ENCODE measurements around the gene C22orf31.

Gene C22orf31

DNA sequence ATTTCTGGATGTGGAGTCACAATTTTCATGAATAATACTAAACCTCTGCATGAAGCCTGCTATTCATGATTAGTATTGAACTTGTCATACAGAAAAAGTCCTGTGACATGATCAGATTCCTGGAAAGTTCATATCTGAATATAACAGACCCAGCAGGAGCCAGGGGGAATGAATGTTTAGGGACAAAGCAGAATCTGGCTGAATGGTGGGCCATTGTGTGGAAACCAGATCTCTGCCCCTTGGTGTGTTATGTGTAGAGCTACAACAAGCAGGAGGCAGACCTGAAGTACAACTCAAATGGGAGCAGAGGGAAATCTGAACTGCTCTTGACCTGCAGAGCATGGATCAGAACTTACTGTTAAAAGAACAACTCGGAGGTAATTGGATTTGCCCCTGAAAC is 41.5 kb upstream of the C22orf31 start:
- Histone ChIP-seq H3K4me1 (peaks cover 3% of the 10 kb centered on the region; the same call in 1 of the 2 replicates), H3K27me3 (no peaks in the 10 kb centered on the region), H3K36me3 (no peaks in the 10 kb centered on the region), H3K9me3 (no peaks in the 10 kb centered on the region), H3K4me3 (ENCODE audit: low read depth, low read length) (no peak overlapping the region)
- DNase-seq, result no peak
- TF ChIP-seq, protein P1, sequence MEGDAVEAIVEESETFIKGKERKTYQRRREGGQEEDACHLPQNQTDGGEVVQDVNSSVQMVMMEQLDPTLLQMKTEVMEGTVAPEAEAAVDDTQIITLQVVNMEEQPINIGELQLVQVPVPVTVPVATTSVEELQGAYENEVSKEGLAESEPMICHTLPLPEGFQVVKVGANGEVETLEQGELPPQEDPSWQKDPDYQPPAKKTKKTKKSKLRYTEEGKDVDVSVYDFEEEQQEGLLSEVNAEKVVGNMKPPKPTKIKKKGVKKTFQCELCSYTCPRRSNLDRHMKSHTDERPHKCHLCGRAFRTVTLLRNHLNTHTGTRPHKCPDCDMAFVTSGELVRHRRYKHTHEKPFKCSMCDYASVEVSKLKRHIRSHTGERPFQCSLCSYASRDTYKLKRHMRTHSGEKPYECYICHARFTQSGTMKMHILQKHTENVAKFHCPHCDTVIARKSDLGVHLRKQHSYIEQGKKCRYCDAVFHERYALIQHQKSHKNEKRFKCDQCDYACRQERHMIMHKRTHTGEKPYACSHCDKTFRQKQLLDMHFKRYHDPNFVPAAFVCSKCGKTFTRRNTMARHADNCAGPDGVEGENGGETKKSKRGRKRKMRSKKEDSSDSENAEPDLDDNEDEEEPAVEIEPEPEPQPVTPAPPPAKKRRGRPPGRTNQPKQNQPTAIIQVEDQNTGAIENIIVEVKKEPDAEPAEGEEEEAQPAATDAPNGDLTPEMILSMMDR (IDR thresholded peaks at IDR 0.05; ENCODE audit: low read depth, low read length), result no peak

DNA sequence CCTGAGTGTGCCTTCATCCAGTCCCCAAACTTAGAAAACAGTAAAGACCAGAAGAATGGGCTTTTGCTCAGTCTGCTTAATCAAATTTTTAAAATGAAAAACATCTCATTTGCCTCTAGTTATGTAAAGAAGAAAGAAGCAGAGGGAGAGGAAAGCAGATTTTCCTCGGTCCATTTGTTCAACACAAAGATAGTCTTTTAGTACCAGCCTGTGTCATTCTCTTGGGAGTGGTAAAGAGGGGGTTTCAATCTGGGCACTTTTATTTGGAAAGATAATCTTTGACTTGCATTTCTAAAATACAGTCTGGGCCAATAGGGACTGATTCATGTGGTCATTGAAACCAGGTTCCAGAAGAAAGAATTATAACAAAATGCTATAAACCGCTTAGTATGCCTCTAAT is 40.7 kb upstream of the C22orf31 start:
- H3K36me3 ChIP-seq, result no peaks in the 10 kb centered on the region
- TF ChIP-seq, protein P1 (IDR thresholded peaks at IDR 0.05; ENCODE audit: low read depth, low read length), result no peak
- H3K4me1 ChIP-seq, result peaks cover 3% of the 10 kb centered on the region; the same call in 1 of the 2 replicates
- no peak for DNase-seq
- H3K4me3 ChIP-seq (ENCODE audit: low read depth, low read length), result no peak overlapping the region
- H3K9me3 ChIP-seq, result no peaks in the 10 kb centered on the region
- no peaks in the 10 kb centered on the region for H3K27me3 ChIP-seq

DNA sequence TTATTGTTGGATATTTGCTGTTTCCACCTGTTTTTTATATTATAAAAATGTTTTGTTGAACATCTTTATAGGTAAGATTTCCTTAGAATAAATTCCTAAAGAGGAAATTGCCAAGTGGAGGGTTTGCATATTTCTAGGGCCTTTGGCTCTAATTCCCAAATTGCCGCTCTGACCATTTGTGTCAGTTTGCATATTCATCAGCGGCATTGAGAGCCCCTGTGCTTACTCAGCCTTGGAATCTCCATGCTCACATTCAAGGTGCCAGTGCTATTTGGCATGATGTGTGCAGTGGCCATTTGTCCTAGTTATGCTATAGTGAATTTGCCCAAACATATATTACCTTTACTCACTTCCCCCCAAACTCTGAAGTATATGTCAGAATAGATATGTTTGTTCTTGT is 36.7 kb upstream of the C22orf31 start:
- Histone ChIP-seq H3K9me3 (no peaks in the 10 kb centered on the region), H3K4me1 (no peaks in the 10 kb centered on the region), H3K27me3 (no peaks in the 10 kb centered on the region), H3K36me3 (no peaks in the 10 kb centered on the region), H3K4me3 (ENCODE audit: low read depth, low read length) (no peak overlapping the region)
- TF ChIP-seq, protein P1 (IDR thresholded peaks at IDR 0.05; ENCODE audit: low read depth, low read length), result no peak
- DNase-seq, result no peak

DNA sequence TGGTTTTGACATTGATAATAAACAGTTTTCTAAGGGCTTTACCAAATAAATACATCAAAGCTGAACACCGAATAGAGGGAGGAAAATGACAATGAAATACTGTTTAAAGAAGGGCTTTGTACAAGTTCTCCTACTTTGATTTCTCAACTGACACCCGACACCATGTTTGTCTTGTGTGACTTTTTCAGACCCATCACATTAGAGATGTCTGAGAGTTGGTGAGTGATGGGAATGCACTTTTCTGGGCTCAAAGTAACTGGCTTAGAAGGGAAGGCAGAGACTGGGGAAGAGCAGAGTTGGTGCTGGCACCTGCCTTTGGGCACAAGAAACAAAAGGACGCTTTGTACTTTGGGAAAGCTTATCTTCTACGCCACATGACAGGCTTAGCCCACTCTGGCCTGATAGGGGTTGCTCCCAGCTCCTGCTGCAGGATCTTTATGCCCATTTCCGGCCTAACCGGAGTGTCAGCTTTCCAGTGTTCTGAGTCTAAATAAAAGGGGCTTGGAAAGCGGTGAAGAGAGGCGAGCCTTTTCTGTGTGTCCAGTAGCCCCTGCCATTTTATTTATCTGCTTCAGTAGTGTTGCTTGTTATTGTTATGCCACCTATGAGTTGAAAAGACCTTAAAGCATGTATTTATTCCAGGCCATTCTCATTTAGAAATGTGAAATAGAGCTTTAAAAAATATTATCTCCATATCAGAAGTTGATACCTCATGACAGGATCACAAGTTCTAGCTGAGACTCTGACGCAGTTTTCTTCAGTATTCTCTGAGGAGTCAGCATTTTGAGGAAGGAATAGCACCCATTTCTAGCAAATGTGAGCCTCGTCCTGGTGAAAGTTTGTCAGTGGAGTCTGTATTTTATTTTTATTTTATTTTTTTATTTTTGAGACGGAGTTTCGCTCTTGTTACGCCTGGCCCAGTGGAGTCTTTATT is 35.4 kb upstream of the C22orf31 start:
- no peak overlapping the region for H3K4me3 ChIP-seq (ENCODE audit: low read depth, low read length)
- no peaks in the 10 kb centered on the region for H3K4me1 ChIP-seq
- TF ChIP-seq, protein P1 (IDR thresholded peaks at IDR 0.05; ENCODE audit: low read depth, low read length), result no peak
- H3K27me3 ChIP-seq, result no peaks in the 10 kb centered on the region
- no peaks in the 10 kb centered on the region for H3K9me3 ChIP-seq
- DNase-seq, result no peak
- H3K36me3 ChIP-seq, result no peaks in the 10 kb centered on the region

DNA sequence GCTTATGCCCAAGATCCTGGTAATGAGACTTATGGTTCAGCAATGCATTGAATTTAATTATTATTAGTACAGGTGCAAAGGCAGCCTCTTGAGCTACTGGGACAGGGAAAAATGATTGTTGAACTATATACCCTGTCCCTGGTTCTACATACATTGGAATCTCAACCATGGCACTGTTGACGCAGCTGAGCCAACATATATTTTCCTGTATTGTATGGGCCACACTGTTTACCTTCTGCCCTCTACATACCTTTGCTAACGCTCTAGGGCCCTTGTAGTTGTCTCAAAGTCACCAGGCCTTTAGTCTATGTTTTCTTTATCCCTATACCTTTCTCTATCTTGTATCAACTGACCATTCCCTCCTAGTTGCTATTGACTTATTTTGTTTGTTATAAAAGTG is 33.8 kb upstream of the C22orf31 start:
- Histone ChIP-seq H3K4me1 (no peaks in the 10 kb centered on the region), H3K27me3 (no peaks in the 10 kb centered on the region), H3K9me3 (no peaks in the 10 kb centered on the region), H3K36me3 (no peaks in the 10 kb centered on the region), H3K4me3 (ENCODE audit: low read depth, low read length) (no peak overlapping the region)
- TF ChIP-seq, protein P1 (IDR thresholded peaks at IDR 0.05; ENCODE audit: low read depth, low read length), result no peak
- DNase-seq, result no peak
